HepG2 (cell line): Measurements from ENCODE around the gene INF2. TPM values are rescaled to one million over a fixed set of nuclear protein-coding genes. Genes with fewer than 3 reads are reported as not detected.
A peak's percentile ranks its signal among the peaks of the same experiment; 100 is the strongest.

Experiments
- HES4 ChIP-seq: sonication (generic); formaldehyde crosslinking; IDR thresholded peaks from 2 replicates; pipeline ENCODE4 v1.9.0; 2021; ENCODE audit warnings: mild to moderate bottlenecking, missing genetic modification reagents, borderline replicate concordance
- HMG20A ChIP-seq: IDR thresholded peaks from 2 replicates; pipeline ENCODE4 v1.6.1; 2016; ENCODE audit warnings: borderline replicate concordance
- NBN ChIP-seq: fragments of 450-650 bp; conservative IDR thresholded peaks from 2 replicates; pipeline ENCODE4 v1.6.1; 2017
- NFE2L1 ChIP-seq: sonication (generic); formaldehyde crosslinking; IDR thresholded peaks from 2 replicates; pipeline ENCODE4 v1.4.0; 2020; ENCODE audit warnings: missing genetic modification reagents, mild to moderate bottlenecking, borderline replicate concordance
- PLRG1 ChIP-seq: fragments of 450-650 bp; conservative IDR thresholded peaks from 2 replicates; pipeline ENCODE4 v1.6.1; 2016
- YY1 ChIP-seq: IDR thresholded peaks from 2 replicates; pipeline ENCODE4 v1.6.1; 2011; ENCODE audit warnings: low read length, low read depth, moderate library complexity, mild to moderate bottlenecking; ENCODE audit not compliant: insufficient read depth, insufficient replicate concordance
- ZNF232 ChIP-seq: sonication (generic); formaldehyde crosslinking; IDR thresholded peaks from 2 replicates; pipeline ENCODE4 v1.4.0; 2020; ENCODE audit warnings: missing genetic modification reagents, borderline replicate concordance
- ZNF776 ChIP-seq: sonication (generic); formaldehyde crosslinking; IDR thresholded peaks from 2 replicates; pipeline ENCODE4 v1.4.0; 2020; ENCODE audit warnings: mild to moderate bottlenecking, missing genetic modification reagents
- ZNF790 ChIP-seq: sonication (generic); formaldehyde crosslinking; IDR thresholded peaks from 2 replicates; pipeline ENCODE4 v1.8.0; 2022; ENCODE audit warnings: missing genetic modification reagents, mild to moderate bottlenecking, borderline replicate concordance
- polyA plus RNA-seq, 8 experiments: library from polyadenylated mRNA; depleted of rRNA in 3 of 8; stranded (reverse) in 7 of 8; unstranded in 1 of 8; fragments of >200 nt; fragmentation: Illumina TruSeq in 4 of 8; extraction: Trizol in 4 of 8; gene quantifications; 2 replicates each; pipeline versions ENCODE4 v1.2.1 to v1.2.3, GENCODE V29; 2011 to 2016; ENCODE audit warnings: low read depth in 4 of 8, missing spikeins in 1 of 8, mixed read lengths in 1 of 8; ENCODE audit not compliant: insufficient read depth in 1 of 8
- total RNA-seq, 5 experiments: library from RNA; depleted of rRNA; stranded (reverse); fragments of >200 nt; fragmentation: Illumina TruSeq; extraction: Trizol; gene quantifications; 2 replicates each; pipeline ENCODE4 v1.2.3, GENCODE V29; 2016; ENCODE audit warnings: low read depth in 1 of 5
- TF ChIP-seq, protein P1 (sequence below): IDR thresholded peaks from 2 replicates; pipeline ENCODE4 v1.6.1; 2018; ENCODE audit warnings: missing genetic modification reagents, mild to moderate bottlenecking, missing compliant biosample characterization
- TF ChIP-seq, protein P2 (sequence below): sonication (generic); formaldehyde crosslinking; IDR thresholded peaks from 2 replicates; pipeline ENCODE4 v1.9.0; 2021; ENCODE audit warnings: missing genetic modification reagents, mild to moderate bottlenecking, borderline replicate concordance
- TF ChIP-seq, protein P3 (sequence below), 2 experiments: fragments of 450-650 bp in 1 of 2; sonication (generic) in 1 of 2; formaldehyde crosslinking in 1 of 2; IDR thresholded peaks; 2 replicates each; pipeline versions ENCODE4 v1.6.1 to v1.8.0; 2016 to 2022; ENCODE audit warnings: antibody characterized with exemption in 1 of 2, mild to moderate bottlenecking in 1 of 2, missing genetic modification reagents in 1 of 2
- TF ChIP-seq, protein P4 (sequence below): fragments of 450-650 bp; IDR thresholded peaks from 2 replicates; pipeline ENCODE4 v1.6.1; 2016
- TF ChIP-seq, protein P5 (sequence below): sonication (generic); formaldehyde crosslinking; IDR thresholded peaks from 2 replicates; pipeline ENCODE4 v1.5.1; 2020; ENCODE audit warnings: mild to moderate bottlenecking, missing genetic modification reagents, borderline replicate concordance

INF2 gene
- total and polyA plus RNA-seq, 2 of the 13 experiments (the other 11 are each of a cell fraction or from before 2014, with no cell fraction given), result 16.4 to 26.4 TPM

DNA sequence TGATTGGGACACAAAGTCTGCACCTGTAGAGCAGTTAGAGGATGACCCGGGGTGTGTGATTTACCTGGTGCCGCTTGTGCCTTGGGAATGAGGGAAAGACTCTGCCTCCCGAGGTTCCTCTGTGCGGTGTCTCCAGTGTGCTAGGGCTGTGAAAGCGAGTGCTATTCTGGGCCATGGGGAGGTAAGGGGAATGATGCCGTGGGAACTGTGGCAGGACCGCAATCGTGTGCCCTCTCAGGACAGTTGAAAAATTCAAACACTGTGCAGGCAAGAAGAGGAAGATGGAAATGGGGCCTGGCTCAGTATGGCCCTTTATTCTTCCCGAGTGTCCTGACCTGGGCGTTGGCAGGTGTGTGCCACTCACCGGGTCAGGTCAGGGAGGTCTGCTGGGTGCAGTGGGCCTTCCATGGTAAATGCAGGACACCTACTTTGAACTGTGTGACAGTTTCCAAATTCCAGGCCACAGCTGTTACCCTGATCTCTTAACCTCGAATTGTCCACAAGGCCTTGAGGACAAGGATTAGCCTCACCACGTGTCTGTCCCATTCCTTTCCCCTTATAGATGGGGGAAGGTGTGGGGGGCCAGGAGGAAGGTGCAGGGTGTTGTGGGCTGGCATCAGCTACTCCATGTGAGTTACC is 64.9 kb downstream of the INF2 start (continued):
- TF ChIP-seq, protein P1, sequence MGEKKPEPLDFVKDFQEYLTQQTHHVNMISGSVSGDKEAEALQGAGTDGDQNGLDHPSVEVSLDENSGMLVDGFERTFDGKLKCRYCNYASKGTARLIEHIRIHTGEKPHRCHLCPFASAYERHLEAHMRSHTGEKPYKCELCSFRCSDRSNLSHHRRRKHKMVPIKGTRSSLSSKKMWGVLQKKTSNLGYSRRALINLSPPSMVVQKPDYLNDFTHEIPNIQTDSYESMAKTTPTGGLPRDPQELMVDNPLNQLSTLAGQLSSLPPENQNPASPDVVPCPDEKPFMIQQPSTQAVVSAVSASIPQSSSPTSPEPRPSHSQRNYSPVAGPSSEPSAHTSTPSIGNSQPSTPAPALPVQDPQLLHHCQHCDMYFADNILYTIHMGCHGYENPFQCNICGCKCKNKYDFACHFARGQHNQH (CRISPR knock-in tag), result no peak
- TF ChIP-seq PLRG1 (no peak), NBN (no peak), HES4 (CRISPR knock-in tag) (no peak), HMG20A (CRISPR knock-in tag) (no peak), YY1 (no peak), NFE2L1 (CRISPR knock-in tag) (no peak), ZNF232 (0 out of 2 replicates have a peak, but pooled peaks have one; percentile 54), ZNF776 (CRISPR knock-in tag) (no peak), ZNF790 (CRISPR knock-in tag) (no peak)
- TF ChIP-seq, protein P2, sequence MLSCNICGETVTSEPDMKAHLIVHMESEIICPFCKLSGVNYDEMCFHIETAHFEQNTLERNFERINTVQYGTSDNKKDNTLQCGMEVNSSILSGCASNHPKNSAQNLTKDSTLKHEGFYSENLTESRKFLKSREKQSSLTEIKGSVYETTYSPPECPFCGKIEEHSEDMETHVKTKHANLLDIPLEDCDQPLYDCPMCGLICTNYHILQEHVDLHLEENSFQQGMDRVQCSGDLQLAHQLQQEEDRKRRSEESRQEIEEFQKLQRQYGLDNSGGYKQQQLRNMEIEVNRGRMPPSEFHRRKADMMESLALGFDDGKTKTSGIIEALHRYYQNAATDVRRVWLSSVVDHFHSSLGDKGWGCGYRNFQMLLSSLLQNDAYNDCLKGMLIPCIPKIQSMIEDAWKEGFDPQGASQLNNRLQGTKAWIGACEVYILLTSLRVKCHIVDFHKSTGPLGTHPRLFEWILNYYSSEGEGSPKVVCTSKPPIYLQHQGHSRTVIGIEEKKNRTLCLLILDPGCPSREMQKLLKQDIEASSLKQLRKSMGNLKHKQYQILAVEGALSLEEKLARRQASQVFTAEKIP (CRISPR knock-in tag), result no peak
- TF ChIP-seq, protein P3, sequence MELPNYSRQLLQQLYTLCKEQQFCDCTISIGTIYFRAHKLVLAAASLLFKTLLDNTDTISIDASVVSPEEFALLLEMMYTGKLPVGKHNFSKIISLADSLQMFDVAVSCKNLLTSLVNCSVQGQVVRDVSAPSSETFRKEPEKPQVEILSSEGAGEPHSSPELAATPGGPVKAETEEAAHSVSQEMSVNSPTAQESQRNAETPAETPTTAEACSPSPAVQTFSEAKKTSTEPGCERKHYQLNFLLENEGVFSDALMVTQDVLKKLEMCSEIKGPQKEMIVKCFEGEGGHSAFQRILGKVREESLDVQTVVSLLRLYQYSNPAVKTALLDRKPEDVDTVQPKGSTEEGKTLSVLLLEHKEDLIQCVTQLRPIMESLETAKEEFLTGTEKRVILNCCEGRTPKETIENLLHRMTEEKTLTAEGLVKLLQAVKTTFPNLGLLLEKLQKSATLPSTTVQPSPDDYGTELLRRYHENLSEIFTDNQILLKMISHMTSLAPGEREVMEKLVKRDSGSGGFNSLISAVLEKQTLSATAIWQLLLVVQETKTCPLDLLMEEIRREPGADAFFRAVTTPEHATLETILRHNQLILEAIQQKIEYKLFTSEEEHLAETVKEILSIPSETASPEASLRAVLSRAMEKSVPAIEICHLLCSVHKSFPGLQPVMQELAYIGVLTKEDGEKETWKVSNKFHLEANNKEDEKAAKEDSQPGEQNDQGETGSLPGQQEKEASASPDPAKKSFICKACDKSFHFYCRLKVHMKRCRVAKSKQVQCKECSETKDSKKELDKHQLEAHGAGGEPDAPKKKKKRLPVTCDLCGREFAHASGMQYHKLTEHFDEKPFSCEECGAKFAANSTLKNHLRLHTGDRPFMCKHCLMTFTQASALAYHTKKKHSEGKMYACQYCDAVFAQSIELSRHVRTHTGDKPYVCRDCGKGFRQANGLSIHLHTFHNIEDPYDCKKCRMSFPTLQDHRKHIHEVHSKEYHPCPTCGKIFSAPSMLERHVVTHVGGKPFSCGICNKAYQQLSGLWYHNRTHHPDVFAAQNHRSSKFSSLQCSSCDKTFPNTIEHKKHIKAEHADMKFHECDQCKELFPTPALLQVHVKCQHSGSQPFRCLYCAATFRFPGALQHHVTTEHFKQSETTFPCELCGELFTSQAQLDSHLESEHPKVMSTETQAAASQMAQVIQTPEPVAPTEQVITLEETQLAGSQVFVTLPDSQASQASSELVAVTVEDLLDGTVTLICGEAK (IDR thresholded peaks at IDR 0.05), result no peak
- TF ChIP-seq, protein P3 (CRISPR knock-in tag; IDR thresholded peaks at IDR 0.05), result no peak
- TF ChIP-seq, protein P4, sequence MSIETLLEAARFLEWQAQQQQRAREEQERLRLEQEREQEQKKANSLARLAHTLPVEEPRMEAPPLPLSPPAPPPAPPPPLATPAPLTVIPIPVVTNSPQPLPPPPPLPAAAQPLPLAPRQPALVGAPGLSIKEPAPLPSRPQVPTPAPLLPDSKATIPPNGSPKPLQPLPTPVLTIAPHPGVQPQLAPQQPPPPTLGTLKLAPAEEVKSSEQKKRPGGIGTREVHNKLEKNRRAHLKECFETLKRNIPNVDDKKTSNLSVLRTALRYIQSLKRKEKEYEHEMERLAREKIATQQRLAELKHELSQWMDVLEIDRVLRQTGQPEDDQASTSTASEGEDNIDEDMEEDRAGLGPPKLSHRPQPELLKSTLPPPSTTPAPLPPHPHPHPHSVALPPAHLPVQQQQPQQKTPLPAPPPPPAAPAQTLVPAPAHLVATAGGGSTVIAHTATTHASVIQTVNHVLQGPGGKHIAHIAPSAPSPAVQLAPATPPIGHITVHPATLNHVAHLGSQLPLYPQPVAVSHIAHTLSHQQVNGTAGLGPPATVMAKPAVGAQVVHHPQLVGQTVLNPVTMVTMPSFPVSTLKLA, result peak; percentile 42; the same call in 1 of the 2 replicates
- TF ChIP-seq, protein P5, sequence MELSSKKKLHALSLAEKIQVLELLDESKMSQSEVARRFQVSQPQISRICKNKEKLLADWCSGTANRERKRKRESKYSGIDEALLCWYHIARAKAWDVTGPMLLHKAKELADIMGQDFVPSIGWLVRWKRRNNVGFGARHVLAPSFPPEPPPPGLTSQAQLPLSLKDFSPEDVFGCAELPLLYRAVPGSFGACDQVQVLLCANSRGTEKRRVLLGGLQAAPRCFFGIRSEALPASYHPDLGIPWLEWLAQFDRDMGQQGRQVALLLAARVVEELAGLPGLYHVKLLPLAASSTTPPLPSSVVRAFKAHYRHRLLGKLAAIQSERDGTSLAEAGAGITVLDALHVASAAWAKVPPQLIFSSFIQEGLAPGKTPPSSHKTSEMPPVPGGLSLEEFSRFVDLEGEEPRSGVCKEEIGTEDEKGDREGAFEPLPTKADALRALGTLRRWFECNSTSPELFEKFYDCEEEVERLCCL (CRISPR knock-in tag), result no peak
